Erythroblast (primary cell): ENCODE results near the gene LHFPL2.

Experiments
- GATA1 ChIP-seq: IDR thresholded peaks from 2 replicates; pipeline ENCODE4 v1.6.1; 2011; ENCODE audit warnings: low read depth, mild to moderate bottlenecking, control low read depth, low read length, moderate library complexity
- POLR2A ChIP-seq: IDR thresholded peaks from 2 replicates; pipeline ENCODE4 v1.6.1; 2011; ENCODE audit warnings: mild to moderate bottlenecking, low read length

- TF ChIP-seq POLR2A (no peak), GATA1 (no peak)
Observed at GRCh38 chr5:78618303-78618702, 30.3 kb downstream of the LHFPL2 start.
